ENCODE results near the gene AARS2.

Gene AARS2

DNA sequence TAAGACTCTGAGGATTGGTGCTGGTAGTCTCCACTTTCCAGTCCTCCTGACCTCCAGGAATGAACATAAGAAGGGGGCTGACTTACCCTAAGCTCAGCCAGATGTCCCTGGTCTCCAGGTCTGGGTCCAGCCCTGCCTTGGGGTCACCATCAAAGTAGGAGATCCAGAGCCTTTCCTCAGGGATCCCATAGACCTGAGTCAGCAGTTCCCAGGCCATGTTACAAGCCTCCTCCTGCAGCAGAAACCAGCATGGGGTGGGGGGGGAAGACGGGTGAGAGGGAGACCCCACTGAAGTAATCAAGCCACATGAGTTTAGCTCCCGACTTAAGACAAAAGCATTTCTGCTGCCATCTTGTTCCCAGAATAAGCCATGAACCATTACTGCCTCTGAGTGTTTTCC lies 1.8 kb downstream of the AARS2 start:
- H3K4me1 ChIP-seq (ENCODE audit: insufficient read depth, low read length, severe bottlenecking), result peaks cover 11% of the 10 kb centered on the region
- H3K36me3 ChIP-seq (ENCODE audit: insufficient read depth, low read length), result peaks cover 47% of the 10 kb centered on the region; the same call in 1 of the 2 replicates
- TF ChIP-seq EZH2 (IDR thresholded peaks at IDR 0.05; ENCODE audit: borderline replicate concordance, low read length), result no peak
- TF ChIP-seq CTCF (IDR thresholded peaks at IDR 0.05; ENCODE audit: low read length), result no peak
- H3K27me3 ChIP-seq (ENCODE audit: insufficient read depth, low read length), result no peaks in the 10 kb centered on the region
- H3K4me3 ChIP-seq (ENCODE audit: low read depth, low read length, poor library complexity, severe bottlenecking), result no peak overlapping the region
- H4K20me1 ChIP-seq (ENCODE audit: insufficient read depth, low read length), result no peaks in the 10 kb centered on the region
- no peak overlapping the region for H3K9ac ChIP-seq (ENCODE audit: low read length)
- no peaks in the 10 kb centered on the region for H3K79me2 ChIP-seq (ENCODE audit: insufficient read depth, low read length)
- H3K4me2 ChIP-seq (ENCODE audit: low read length), result no peak overlapping the region
- no peaks in the 10 kb centered on the region for H3K9me2 ChIP-seq (ENCODE audit: low read depth, low read length)
- H3K27ac ChIP-seq (ENCODE audit: low read depth, low read length, poor library complexity, severe bottlenecking), result no peak overlapping the region
- H3F3A ChIP-seq (ENCODE audit: insufficient read depth, low read length), result no peaks in the 10 kb centered on the region
- H2AFZ ChIP-seq (ENCODE audit: low read length), result no peak overlapping the region
- H3K9me3 ChIP-seq (ENCODE audit: low read length), result no peaks in the 10 kb centered on the region

DNA sequence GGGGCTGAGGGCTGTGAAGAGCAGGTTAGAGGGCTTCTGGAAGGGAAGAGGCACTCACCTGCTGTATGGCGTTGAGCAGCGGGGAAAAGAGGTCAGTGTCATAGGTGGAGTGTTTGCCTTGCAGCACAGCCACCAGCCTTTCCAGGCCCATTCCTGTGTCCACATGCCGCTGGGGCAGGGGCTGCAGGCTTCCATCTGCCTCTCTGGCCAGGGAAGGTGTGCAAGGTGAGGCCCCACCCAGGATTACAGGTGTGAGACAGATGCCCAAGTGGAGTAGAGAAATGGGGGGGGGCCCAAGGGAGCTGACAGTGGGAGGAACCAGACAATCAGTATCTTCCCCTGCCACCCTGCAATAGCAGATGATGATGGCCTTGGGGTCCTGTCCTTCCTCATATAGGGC lies 2.9 kb downstream of the AARS2 start:
- peaks cover 11% of the 10 kb centered on the region for H3K4me1 ChIP-seq (ENCODE audit: insufficient read depth, low read length, severe bottlenecking)
- no peak overlapping the region for H3K4me3 ChIP-seq (ENCODE audit: low read depth, low read length, poor library complexity, severe bottlenecking)
- no peaks in the 10 kb centered on the region for H3F3A ChIP-seq (ENCODE audit: insufficient read depth, low read length)
- H3K36me3 ChIP-seq (ENCODE audit: insufficient read depth, low read length), result peaks cover 57% of the 10 kb centered on the region
- no peak overlapping the region for H3K9ac ChIP-seq (ENCODE audit: low read length)
- H3K4me2 ChIP-seq (ENCODE audit: low read length), result no peak overlapping the region
- no peaks in the 10 kb centered on the region for H3K79me2 ChIP-seq (ENCODE audit: insufficient read depth, low read length)
- no peak overlapping the region for H2AFZ ChIP-seq (ENCODE audit: low read length)
- no peak for TF ChIP-seq EZH2 (IDR thresholded peaks at IDR 0.05; ENCODE audit: borderline replicate concordance, low read length)
- TF ChIP-seq CTCF (IDR thresholded peaks at IDR 0.05; ENCODE audit: low read length), result no peak
- H3K9me2 ChIP-seq (ENCODE audit: low read depth, low read length), result no peaks in the 10 kb centered on the region
- H3K27me3 ChIP-seq (ENCODE audit: insufficient read depth, low read length), result no peaks in the 10 kb centered on the region
- H3K9me3 ChIP-seq (ENCODE audit: low read length), result no peaks in the 10 kb centered on the region
- no peaks in the 10 kb centered on the region for H4K20me1 ChIP-seq (ENCODE audit: insufficient read depth, low read length)
- no peak overlapping the region for H3K27ac ChIP-seq (ENCODE audit: low read depth, low read length, poor library complexity, severe bottlenecking)

DNA sequence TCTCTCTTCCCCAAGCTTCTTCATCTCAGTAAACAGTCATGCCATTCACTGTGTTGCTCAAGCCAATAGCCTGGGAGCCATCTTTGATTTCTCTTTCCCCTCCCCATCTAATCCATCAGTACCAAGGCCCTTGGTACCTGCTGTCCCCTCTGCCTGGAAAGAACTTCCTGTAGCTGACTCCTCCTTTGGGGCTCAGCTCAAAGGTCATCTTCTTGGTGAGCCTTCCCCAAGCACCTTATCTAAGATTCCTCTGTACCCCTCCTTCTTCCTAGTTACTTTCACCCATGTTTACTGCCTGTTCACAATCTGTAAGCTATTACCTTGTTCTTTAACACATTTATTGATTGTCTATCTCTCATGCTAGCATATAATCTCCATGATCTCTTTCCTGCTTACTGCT lies 3.5 kb downstream of the AARS2 start:
- Histone ChIP-seq H3K4me3 (ENCODE audit: low read depth, low read length, poor library complexity, severe bottlenecking) (no peak overlapping the region), H3K4me2 (ENCODE audit: low read length) (no peak overlapping the region), H3K9me3 (ENCODE audit: low read length) (no peaks in the 10 kb centered on the region), H2AFZ (ENCODE audit: low read length) (no peak overlapping the region), H3K27ac (ENCODE audit: low read depth, low read length, poor library complexity, severe bottlenecking) (no peak overlapping the region), H3K4me1 (ENCODE audit: insufficient read depth, low read length, severe bottlenecking) (peaks cover 11% of the 10 kb centered on the region), H3K79me2 (ENCODE audit: insufficient read depth, low read length) (no peaks in the 10 kb centered on the region), H3K9ac (ENCODE audit: low read length) (no peak overlapping the region), H3K36me3 (ENCODE audit: insufficient read depth, low read length) (peaks cover 62% of the 10 kb centered on the region), H3K9me2 (ENCODE audit: low read depth, low read length) (no peaks in the 10 kb centered on the region), H3K27me3 (ENCODE audit: insufficient read depth, low read length) (no peaks in the 10 kb centered on the region), H3F3A (ENCODE audit: insufficient read depth, low read length) (no peaks in the 10 kb centered on the region), H4K20me1 (ENCODE audit: insufficient read depth, low read length) (no peaks in the 10 kb centered on the region)
- TF ChIP-seq EZH2 (IDR thresholded peaks at IDR 0.05; ENCODE audit: borderline replicate concordance, low read length) (no peak), CTCF (IDR thresholded peaks at IDR 0.05; ENCODE audit: low read length) (no peak)

Data from OCI-LY1 (cell line).